GM18951 (cell line): ENCODE results near the gene DIPK1B.

ENCODE experiments used
- POLR2A ChIP-seq: IDR thresholded peaks from 4 replicates; pipeline ENCODE4 v1.6.1; 2011; ENCODE audit warnings: mild to moderate bottlenecking; ENCODE audit not compliant: insufficient read length, insufficient read depth; ENCODE audit errors: extremely low read depth
- in situ Hi-C: fragments of 300-500 bp; cut with MboI; formaldehyde crosslinking; loops from one replicate; pipeline ENCODE4 v1.12.0; 2022; ENCODE audit warnings: low sequenced_read_pairs, mixed read lengths, inconsistent platforms; ENCODE audit not compliant: unreplicated experiment

The DIPK1B gene

GRCh38 chr9:136720251-136720897 lies 8.0 kb downstream of the DIPK1B start:
- in situ Hi-C loops = no loop called here
- no peak for TF ChIP-seq POLR2A

GRCh38 chr9:136720898-136721338 lies 8.5 kb downstream of the DIPK1B start:
- TF ChIP-seq POLR2A = no peak

GRCh38 chr9:136721339-136722092 lies 9.1 kb downstream of the DIPK1B start:
- peak; percentile 16 for TF ChIP-seq POLR2A
- in situ Hi-C loops = no loop called here

More at GRCh38 chr9:136720898-136721338, 8.5 kb downstream of the DIPK1B start:
- in situ Hi-C loops = no loop called here

GRCh38 chr9:136722093-136722968 lies 10.0 kb downstream of the DIPK1B start:
- in situ Hi-C loops = no loop called here
- TF ChIP-seq POLR2A = peak; percentile 8

GRCh38 chr9:136722969-136723356 lies 10.6 kb downstream of the DIPK1B start:
- in situ Hi-C loops = no loop called here
- TF ChIP-seq POLR2A = no peak

- TF ChIP-seq POLR2A = peak; percentile 33
- in situ Hi-C loops = no loop called here
Observed at GRCh38 chr9:136723362-136723976, 11.1 kb downstream of the DIPK1B start.

GRCh38 chr9:136723989-136724388 lies 11.6 kb downstream of the DIPK1B start:
- no peak for TF ChIP-seq POLR2A
- in situ Hi-C loops = no loop called here

GRCh38 chr9:136724772-136725171 lies 12.4 kb downstream of the DIPK1B start:
- TF ChIP-seq POLR2A = no peak
- in situ Hi-C loops = no loop called here

GRCh38 chr9:136725612-136726011 lies 13.2 kb downstream of the DIPK1B start:
- no peak for TF ChIP-seq POLR2A
- in situ Hi-C loops = no loop called here

- no peak for TF ChIP-seq POLR2A
- in situ Hi-C loops = no loop called here
Observed at GRCh38 chr9:136726118-136726517, 13.7 kb downstream of the DIPK1B start.

- in situ Hi-C loops = no loop called here
- no peak for TF ChIP-seq POLR2A
Observed at GRCh38 chr9:136726631-136727191, 14.3 kb downstream of the DIPK1B start.

- TF ChIP-seq POLR2A = peak; percentile 99
- in situ Hi-C loops = no loop called here
Observed at GRCh38 chr9:136728080-136728547, 15.7 kb downstream of the DIPK1B start.

GRCh38 chr9:136728548-136729123 lies 16.3 kb downstream of the DIPK1B start:
- in situ Hi-C loops = no loop called here
- no peak for TF ChIP-seq POLR2A
